Left ventricle myocardium superior (tissue), 1 donor: Measurements from ENCODE around the gene BOC. TPM values are rescaled to one million over a fixed set of nuclear protein-coding genes. Genes with fewer than 3 reads are reported as not detected.
A peak's percentile ranks its signal among the peaks of the same experiment; 100 is the strongest.

ENCODE experiments used
- ATAC-seq: fragments of 200-7000 bp; cut with Tn5 transposase; one replicate; pipeline ENCODE4 v1.9.1; 2020; ENCODE audit warnings: mild to moderate bottlenecking, moderate library complexity
- DNase-seq: peaks from one replicate; pipeline ENCODE4 v3.0.0-alpha.2; 2020
- intact Hi-C: fragments of 100-400 bp; cut with micrococcal nuclease; formaldehyde crosslinking; loops from one replicate; pipeline ENCODE4 v1.11.0; 2022
- total RNA-seq: library from RNA; stranded (reverse); fragmentation: NEBNext Ultra II Directional; extraction: Animal tissue kit (Norgen Biotek cat#: 25700); gene quantifications from one replicate; pipeline ENCODE4 v1.2.1, GENCODE V29; 2021
- donor health status: DM: no; HTN: yes; CAD: no; lungs with severe emphysema.

BOC gene
- total RNA-seq, 1 donor from 2014 or later = 5.5 TPM

GRCh38 chr3:113183748-113184661, 27.4 kb upstream of the BOC start:
- intact Hi-C loops = no loop called here
- no peak for DNase-seq

DNA sequence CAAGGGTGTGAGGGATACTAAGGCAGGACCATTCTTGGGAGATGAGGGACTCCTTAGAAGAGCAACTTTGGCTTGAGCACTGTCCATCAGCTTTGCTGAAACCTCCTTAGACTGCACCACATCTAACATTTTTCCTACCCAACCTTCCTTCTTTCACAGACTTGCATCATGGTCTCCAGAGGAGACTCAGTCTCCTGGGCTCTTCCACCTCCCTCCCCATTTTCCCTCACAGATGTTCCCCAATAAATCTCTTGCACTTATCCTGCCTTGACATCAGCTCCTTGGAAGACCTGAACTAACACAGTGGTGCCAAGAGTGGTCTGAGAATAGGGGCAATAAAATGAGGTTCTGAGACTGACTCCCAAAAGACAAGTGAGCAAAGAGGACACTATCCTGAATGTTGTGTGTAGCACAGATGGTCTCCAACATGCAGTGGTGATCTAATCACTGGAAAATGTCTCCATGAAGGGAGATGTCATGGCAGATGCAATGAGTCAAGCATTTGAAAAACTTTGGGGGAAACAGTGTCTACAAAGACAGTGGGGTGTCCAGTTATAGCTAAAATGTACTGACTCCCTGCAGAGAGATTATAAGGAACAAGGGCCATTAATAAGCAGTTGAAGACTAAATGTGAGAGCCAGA, 26.0 kb upstream of the BOC start:
- intact Hi-C loops = no loop called here
- ATAC-seq (no peak), DNase-seq (no peak)

More at GRCh38 chr3:113183748-113184661, 27.4 kb upstream of the BOC start:
- peak; percentile 31 for ATAC-seq

DNA sequence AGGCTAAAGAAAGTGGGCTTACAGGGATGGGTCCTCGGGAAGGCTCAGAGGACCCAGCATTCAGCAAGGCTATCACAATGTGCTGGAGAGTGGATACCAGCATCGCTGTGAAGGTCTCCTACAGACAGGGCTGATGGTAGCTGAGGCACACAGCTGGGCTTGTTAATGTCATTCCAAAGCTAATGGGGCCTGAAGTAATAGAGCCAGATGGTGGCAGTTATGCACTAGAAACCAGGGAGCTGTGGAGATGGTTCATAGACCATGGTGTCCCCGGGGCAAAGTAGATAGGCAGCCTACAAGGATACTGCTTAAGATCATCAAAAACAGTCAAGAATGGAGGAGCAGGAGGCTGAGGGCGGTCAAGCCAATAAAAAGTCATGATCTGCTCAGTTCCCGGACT, 24.8 kb upstream of the BOC start:
- DNase-seq (no peak), ATAC-seq (no peak)
- intact Hi-C loops = no loop called here

- intact Hi-C loops = no loop called here
- ATAC-seq = no peak
Observed at GRCh38 chr3:113193288-113193687, 18.1 kb upstream of the BOC start.

DNA sequence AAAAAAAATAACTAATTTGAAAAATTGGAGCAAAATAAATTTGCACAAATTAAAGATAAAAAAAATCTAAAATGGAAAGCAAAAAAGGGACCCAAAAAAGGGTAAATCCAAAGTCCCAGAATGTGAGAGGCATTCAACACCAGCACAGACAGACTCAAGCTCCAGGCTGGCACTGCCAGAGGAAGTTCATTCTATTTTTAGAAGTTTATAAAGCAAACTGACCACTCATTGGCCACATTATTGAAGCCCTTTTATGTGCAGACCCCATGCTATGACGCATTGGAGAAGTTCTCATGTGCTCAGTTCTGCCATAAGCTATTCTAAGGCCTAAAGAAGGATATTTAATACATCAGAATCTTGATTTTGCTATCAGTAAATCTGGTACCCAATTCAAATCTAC, 17.6 kb upstream of the BOC start:
- intact Hi-C loops = no loop called here
- ATAC-seq (no peak), DNase-seq (no peak)

More at GRCh38 chr3:113193288-113193687, 18.1 kb upstream of the BOC start:
- no peak for DNase-seq

- intact Hi-C loops = no loop called here
- DNase-seq (no peak), ATAC-seq (no peak)
Observed at GRCh38 chr3:113194823-113195401, 16.4 kb upstream of the BOC start.

DNA sequence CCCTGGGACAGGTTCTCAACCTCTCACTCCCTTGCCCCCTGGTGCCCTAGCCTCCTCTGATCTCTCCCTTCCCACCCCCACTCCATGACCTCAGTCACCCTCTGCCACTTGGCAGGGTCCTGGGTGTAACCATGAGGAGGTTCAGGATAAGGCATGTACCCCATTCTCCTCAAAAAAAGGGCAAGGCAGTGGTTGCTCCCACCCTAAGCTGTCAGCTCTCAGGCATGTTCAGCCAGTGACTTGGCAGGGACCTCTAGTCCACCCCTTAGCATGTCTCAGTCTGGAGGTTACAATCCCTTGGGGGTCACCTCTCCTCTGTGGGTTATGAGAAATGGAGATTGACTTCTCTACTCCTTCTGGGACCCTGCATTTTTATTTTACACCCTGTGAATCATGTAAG, 11.0 kb upstream of the BOC start:
- DNase-seq (no peak), ATAC-seq (no peak)
- intact Hi-C loops = no loop called here

GRCh38 chr3:113200946-113201345, 10.4 kb upstream of the BOC start:
- no peak for ATAC-seq
- DNase-seq = no peak
- intact Hi-C loops = no loop called here

GRCh38 chr3:113204371-113204770, 7.0 kb upstream of the BOC start:
- DNase-seq (no peak), ATAC-seq (no peak)
- intact Hi-C loops = no loop called here

DNA sequence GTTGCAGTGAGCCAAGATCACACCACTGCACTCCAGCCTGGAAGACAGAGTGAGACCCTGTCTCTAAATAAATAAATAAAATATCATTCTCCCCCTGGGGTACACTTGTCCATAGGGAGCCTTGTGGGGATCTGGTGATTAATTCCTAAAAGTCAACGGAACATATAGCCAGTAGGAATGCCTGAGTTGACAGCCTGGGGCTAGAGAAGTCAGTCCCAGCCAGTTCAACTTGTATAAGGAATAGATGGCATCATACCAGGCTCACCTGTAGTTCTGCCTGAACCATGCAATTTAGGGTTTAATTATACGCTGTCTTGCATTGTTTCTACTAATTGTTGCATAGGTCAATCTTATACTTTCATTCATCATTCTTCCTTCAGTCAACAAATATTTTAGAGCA, 5.9 kb upstream of the BOC start:
- ATAC-seq (no peak), DNase-seq (no peak)
- intact Hi-C loops = no loop called here

- intact Hi-C loops = no loop called here
- DNase-seq = no peak
- peak; percentile 28 for ATAC-seq
Observed at GRCh38 chr3:113210604-113211329, 590 bp upstream of the BOC start.

DNA sequence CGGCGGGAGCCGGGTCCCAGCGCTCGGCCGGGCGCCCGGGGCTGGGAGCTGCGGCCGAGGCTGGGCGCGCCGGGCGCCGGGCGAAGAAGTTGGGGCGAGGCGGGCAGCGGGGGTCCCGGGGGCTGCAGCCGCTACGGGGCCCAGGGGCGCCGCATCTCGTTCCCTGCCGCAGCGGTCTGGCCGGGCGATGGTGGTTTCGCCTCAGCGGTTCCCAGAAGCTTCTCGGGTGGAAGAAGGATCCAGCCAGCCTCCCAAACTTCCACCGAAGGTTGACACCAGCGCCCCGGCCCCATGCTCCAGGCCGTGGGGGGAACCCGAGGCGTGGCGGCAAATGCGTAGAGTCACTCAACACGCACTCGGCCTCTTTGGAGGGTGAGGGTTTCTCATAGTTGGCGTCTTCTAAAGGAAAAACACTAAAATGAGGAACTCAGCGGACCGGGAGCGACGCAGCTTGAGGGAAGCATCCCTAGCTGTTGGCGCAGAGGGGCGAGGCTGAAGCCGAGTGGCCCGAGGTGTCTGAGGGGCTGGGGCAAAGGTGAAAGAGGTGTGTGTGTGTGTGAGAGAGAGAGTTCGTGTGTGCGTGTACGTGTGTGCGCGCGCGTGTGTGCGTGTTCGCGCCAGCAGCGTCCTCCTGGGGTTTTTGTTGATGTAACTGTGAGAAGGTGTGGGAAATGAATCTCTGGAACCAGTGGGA, 940 bp downstream of the BOC start:
- intact Hi-C loops = no loop called here
- ATAC-seq = peak; percentile 78

DNA sequence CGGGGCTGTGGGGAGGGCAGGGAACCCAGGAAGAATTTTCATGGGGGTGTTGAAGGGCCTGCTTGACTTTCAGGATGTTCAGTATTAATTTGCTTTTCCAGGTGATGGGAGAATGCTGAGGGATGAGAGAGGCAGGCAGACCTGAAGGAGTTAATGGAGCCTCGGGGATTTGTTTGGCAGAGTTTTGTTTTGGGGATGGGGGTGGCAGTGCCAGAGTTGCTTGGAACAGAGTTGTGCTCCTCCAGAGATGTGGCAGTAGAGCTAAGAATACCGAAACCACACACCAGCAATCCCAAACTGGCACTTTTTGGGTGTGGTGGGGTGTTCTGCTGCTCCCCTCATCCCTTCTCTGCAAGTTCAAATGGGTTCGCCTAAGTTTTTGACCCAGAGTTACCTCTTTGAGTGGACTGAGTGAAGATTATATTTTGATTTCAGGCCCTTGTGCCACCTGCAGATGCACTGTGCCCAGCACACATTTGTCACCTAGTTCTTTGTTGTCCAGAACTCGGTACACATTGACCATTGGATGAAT, 1.6 kb downstream of the BOC start:
- ATAC-seq (no peak), DNase-seq (no peak)
- intact Hi-C loops = no loop called here

More for the DNA sequence above, 940 bp downstream of the BOC start:
- DNase-seq = peak; percentile 49

DNA sequence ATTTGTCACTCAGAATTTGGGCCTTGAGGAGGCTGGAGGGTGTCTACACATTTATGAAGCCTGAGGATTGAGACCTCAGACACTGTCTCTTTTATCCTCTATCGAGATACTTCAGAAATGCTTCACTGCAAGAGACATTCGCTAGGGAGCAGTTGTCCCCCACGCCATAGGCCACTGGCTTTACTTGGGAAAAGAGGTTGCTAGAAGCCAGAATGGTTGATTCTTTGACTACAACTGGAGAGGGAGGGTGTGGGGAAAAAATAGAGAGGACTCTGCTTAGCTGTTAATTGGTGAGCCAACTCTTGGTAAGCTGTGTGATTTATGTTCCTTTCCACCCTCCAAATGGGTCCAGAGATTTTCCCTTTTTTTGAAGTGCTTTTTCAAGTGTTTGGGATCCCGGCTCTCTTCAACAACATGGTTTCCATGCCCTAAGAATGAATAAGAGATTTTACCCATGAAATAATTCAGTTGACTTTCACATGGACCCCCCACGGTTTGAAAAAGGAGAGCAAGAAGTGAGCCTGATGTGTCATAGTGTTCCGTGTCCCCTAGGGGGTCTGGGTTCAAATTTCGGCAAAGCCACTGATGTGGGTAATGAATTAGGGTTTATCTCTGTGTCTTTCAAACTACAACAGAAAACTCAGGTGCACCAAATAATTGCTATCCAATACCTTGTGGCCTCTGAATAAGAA, 2.7 kb downstream of the BOC start:
- no peak for ATAC-seq
- no peak for DNase-seq
- intact Hi-C loops = no loop called here

DNA sequence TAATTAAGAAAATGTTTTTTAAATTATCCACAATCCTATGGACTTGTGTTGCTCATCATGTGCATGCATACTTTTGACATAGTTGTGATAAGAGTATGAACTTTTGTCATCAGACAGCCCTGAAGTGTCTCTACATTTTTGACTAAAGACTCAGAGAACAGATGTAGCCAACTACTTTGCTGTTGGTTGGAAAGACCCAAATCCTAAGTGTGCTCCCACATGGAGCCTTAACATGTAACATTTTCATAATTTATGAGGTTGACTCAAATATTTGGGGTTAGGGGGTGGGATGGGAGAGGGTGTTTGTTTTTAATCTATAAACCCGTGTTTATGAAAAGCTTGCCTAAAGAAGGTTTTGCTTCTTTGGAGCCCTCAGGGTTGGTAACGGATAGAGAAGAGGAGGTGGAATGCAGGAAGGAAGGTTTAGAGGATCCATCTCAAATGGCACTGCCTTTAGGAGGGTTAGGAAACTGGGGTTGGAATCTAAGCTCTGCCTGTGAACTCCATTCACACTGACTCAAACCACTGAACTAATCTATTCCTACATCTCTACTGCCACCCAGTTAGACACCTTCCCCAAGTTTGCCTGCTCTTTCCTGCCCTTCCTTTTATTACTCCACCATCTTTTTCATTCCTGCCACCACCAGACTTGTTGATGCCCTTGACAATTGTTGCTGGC, 3.7 kb downstream of the BOC start:
- intact Hi-C loops = no loop called here
- no peak for ATAC-seq
- DNase-seq = no peak

- no peak for DNase-seq
- ATAC-seq = no peak
- intact Hi-C loops = no loop called here
Observed at GRCh38 chr3:113216393-113216792, 5.0 kb downstream of the BOC start.

DNA sequence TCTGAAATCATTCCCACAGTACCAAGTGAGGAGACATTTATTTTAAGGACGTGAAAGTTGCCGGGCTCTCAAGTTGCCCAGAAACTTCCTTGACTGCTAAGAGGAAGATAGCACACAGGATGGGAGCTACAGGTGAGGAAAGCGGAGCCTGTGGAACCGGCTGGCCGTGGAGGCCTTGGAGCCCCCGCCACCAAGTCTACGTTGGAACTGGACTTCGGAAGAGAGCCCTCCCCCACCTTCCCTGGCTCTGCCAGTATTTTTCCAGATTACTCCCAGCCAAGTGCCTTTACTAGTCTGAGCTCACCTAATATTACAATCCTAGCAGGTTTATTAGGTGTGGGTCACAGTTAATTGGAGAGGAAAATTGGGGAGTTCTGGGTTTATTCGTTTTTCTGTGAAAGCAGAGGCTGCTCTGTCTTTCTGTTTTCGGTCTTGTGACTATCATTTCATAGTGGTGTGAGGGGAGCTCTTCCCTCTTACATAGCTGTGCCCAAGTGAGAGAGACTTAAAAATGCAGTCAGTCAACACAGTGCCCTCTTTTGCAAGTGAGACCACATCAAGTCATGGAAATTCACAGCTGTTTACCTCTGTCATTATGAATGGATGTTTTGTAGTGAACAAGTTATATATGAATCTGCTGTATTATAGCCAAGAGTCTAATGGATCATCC, 6.8 kb downstream of the BOC start:
- DNase-seq = no peak
- intact Hi-C loops = no loop called here
- no peak for ATAC-seq
